Measurements from ENCODE around the gene CAPNS1.

Gene CAPNS1

DNA sequence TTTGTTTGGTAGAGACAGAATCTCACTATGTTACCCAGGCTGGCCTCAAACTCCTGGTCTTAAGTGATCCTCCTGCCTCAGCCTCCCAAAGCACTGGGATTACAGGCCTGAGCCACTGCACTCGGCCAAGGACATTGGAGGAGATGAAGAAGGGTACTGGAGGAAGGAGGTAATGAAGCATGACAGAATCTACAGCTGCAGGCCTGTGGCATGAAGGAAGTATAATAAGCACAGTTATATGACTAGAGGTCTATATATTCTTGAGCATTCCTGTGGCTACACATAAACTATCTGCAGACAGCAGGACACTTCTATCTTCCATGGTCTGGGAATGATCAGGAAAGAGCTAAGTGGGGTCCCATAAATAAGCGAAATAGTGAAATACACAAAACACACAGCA lies 56.4 kb downstream of the CAPNS1 start:
- TF ChIP-seq CTCF (conservative IDR thresholded peaks at IDR 0.05; ENCODE audit: low read depth, low read length): no peak
- Histone ChIP-seq H3K27ac (no peak overlapping the region), H3K79me2 (ENCODE audit: insufficient read depth, low read depth) (no peaks in the 10 kb centered on the region), H3K9ac (no peak overlapping the region), H2AFZ (ENCODE audit: low read depth) (no peak overlapping the region), H3K4me3 (IDR thresholded peaks at IDR 0.05; ENCODE audit: insufficient read depth, low read depth, low read length) (no peak overlapping the region), H3K27me3 (ENCODE audit: insufficient read depth, low read depth) (no peaks in the 10 kb centered on the region), H4K20me1 (ENCODE audit: insufficient read depth) (no peaks in the 10 kb centered on the region), H3K4me2 (no peak overlapping the region), H3K4me1 (ENCODE audit: low read depth, poor library complexity, severe bottlenecking) (no peaks in the 10 kb centered on the region), H3K36me3 (ENCODE audit: insufficient read depth) (no peaks in the 10 kb centered on the region)

- Histone ChIP-seq H3K4me1 (ENCODE audit: low read depth, poor library complexity, severe bottlenecking) (no peaks in the 10 kb centered on the region), H3K27me3 (ENCODE audit: insufficient read depth, low read depth) (no peaks in the 10 kb centered on the region), H3K27ac (no peak overlapping the region), H2AFZ (ENCODE audit: low read depth) (no peak overlapping the region), H3K36me3 (ENCODE audit: insufficient read depth) (no peaks in the 10 kb centered on the region), H3K4me2 (no peak overlapping the region), H3K9ac (no peak overlapping the region), H4K20me1 (ENCODE audit: insufficient read depth) (no peaks in the 10 kb centered on the region), H3K79me2 (ENCODE audit: insufficient read depth, low read depth) (no peaks in the 10 kb centered on the region), H3K4me3 (IDR thresholded peaks at IDR 0.05; ENCODE audit: insufficient read depth, low read depth, low read length) (no peak overlapping the region)
- no peak for TF ChIP-seq CTCF (conservative IDR thresholded peaks at IDR 0.05; ENCODE audit: low read depth, low read length)
These were observed 58.3 kb downstream of the CAPNS1 start for GRCh38 chr19:36198119-36198518.

Measured in KMS-11 (cell line).